Testis (tissue), 3 donors: Measurements from ENCODE around the gene ADAM12. TPM values are rescaled to one million over a fixed set of nuclear protein-coding genes. Genes with fewer than 3 reads are reported as not detected.

ENCODE experiments used
- DNase-seq: peaks from one replicate; pipeline ENCODE4 v3.0.0-alpha.2; 2019
- H3K27ac ChIP-seq, 2 donors: fragments of 200-600 bp; sonication (generic); one replicate each; pipeline ENCODE4 v1.5.1; 2019
- H3K27me3 ChIP-seq: fragments of 200-600 bp; sonication (generic); one replicate; pipeline ENCODE4 v1.5.1; 2019
- H3K36me3 ChIP-seq: fragments of 200-600 bp; sonication (generic); one replicate; pipeline ENCODE4 v1.5.1; 2017; ENCODE audit warnings: low read depth; ENCODE audit errors: missing control alignments
- H3K4me1 ChIP-seq: fragments of 200-600 bp; sonication (generic); one replicate; pipeline ENCODE4 v1.5.1; 2019
- H3K4me3 ChIP-seq, 2 donors: fragments of 200-600 bp; sonication (generic); one replicate each; pipeline ENCODE4 v1.5.1; 2017 to 2019
- H3K9me3 ChIP-seq: fragments of 200-600 bp; sonication (generic); one replicate; pipeline ENCODE4 v1.5.1; 2017
- POLR2A ChIP-seq: fragments of 450-650 bp; IDR thresholded peaks from one replicate; pipeline ENCODE4 v1.6.1; 2017; ENCODE audit warnings: antibody characterized with exemption, mild to moderate bottlenecking, moderate library complexity
- WGBS, 2 donors: methylation state at CpG; one replicate each; pipeline ENCODE4 v1.1.5; 2018; 5-methylcytosine and 5-hydroxymethylcytosine counted together
- intact Hi-C: fragments of 100-400 bp; cut with DNase I; formaldehyde crosslinking; loops from one replicate; pipeline ENCODE4 v1.15.1; 2023; ENCODE audit warnings: low total_unique reads
- polyA plus RNA-seq: library from polyadenylated mRNA; stranded (reverse); fragments of 350-450 nt; fragmentation: Illumina TruSeq; extraction: RNeasy Lipid Tissue Mini Kit (QIAGEN cat#74804); gene quantifications from one replicate; pipeline ENCODE4 v1.2.3, GENCODE V29; 2014; ENCODE audit warnings: low read depth, low replicate concordance; ENCODE audit not compliant: insufficient read depth
- total RNA-seq, 2 donors: library from RNA; depleted of rRNA; stranded (reverse); fragments of >200 nt; gene quantifications; one replicate each; pipeline ENCODE4 v1.2.3, GENCODE V29; 2016
- TF ChIP-seq, protein P1 (sequence below), 3 experiments: fragments of 450-650 bp in 2 of 3; fragments of 200-600 bp in 1 of 3; sonication (generic) in 1 of 3; IDR thresholded peaks; one replicate each; pipeline ENCODE4 v1.5.1; 2016 to 2019; ENCODE audit warnings: antibody characterized with exemption in 3 of 3, mild to moderate bottlenecking in 2 of 3, moderate library complexity in 1 of 3

Gene ADAM12
- total and polyA plus RNA-seq, 3 donors from 2014 or later: 2.8 to 9.2 (median 6.1) TPM

DNA sequence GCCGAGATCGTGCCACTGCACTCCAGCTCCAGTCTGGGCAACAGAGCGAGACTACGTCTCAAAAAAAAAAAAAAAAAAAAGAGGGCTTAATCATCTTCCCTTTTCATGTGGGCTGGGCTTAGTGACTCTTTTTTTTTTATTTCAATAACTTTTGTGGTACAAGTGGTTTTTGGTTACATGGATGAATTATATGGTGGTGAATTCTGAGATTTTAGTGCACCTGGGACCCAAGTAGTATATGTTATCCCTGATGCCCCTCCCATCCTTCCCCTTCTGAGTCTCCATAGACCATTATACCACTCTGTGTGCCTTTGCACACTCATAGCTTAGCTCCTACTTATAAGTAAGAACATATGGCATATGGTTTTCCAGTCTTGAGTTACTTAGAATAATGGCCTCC is 4.8 kb upstream of the ADAM12 start:
- intact Hi-C loops: no loop called here
- Histone ChIP-seq H3K27ac (no peak overlapping the region), H3K27me3 (no peaks in the 10 kb centered on the region), H3K4me3 (no peak overlapping the region), H3K36me3 (no peaks in the 10 kb centered on the region), H3K9me3 (no peaks in the 10 kb centered on the region), H3K4me1 (no peaks in the 10 kb centered on the region)
- no peak for DNase-seq
- WGBS, 2 donors: 91 to 94% methylated on average over 4 of the region's 4 CpGs
- no peak for TF ChIP-seq POLR2A
- TF ChIP-seq, protein P1, sequence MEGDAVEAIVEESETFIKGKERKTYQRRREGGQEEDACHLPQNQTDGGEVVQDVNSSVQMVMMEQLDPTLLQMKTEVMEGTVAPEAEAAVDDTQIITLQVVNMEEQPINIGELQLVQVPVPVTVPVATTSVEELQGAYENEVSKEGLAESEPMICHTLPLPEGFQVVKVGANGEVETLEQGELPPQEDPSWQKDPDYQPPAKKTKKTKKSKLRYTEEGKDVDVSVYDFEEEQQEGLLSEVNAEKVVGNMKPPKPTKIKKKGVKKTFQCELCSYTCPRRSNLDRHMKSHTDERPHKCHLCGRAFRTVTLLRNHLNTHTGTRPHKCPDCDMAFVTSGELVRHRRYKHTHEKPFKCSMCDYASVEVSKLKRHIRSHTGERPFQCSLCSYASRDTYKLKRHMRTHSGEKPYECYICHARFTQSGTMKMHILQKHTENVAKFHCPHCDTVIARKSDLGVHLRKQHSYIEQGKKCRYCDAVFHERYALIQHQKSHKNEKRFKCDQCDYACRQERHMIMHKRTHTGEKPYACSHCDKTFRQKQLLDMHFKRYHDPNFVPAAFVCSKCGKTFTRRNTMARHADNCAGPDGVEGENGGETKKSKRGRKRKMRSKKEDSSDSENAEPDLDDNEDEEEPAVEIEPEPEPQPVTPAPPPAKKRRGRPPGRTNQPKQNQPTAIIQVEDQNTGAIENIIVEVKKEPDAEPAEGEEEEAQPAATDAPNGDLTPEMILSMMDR (IDR thresholded peaks at IDR 0.05): no peak

DNA sequence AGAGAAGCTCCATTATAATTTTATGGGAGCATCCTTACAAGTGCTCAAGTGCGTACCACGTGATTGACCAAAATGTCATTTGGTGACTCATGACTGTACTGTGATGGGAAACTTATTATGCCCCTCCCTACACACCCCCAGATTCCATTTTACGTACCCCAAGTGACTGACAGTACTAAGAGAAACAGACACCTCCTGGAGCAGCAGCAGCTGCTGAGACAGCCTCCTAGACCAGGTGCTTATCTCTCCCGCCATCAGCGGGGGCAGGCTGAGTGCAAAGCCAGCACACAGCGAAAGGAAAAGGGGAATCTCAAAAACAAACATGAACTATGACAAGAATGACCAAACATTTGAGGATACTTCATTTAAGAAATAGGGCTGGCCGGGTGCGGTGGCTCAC is 4.2 kb upstream of the ADAM12 start:
- intact Hi-C loops: no loop called here

DNA sequence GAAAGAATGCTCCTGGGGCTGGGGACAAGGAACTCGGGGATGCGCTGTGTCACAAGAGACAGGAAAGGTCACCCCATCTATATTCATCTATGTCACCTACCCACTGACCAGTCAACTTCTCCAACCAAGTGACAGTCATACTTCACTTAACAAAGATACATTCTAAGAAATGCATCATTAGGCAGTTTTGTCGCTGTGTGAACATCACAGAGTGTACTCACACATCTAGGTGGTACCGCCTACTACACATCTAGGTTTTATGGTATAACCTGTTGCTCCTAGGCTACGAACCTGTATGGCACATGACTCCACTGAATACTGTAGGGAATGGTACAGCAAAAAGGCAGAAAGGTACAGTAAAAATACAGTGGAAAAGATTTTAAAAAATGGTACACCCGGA is 3.8 kb upstream of the ADAM12 start:
- Histone ChIP-seq H3K36me3 (no peaks in the 10 kb centered on the region), H3K4me1 (no peaks in the 10 kb centered on the region), H3K27ac (no peak overlapping the region), H3K4me3 (no peak overlapping the region), H3K27me3 (no peaks in the 10 kb centered on the region), H3K9me3 (no peaks in the 10 kb centered on the region)
- no peak for TF ChIP-seq POLR2A
- TF ChIP-seq, protein P1 (IDR thresholded peaks at IDR 0.05): no peak
- 85 to 94% methylated on average over 6 of the region's 6 CpGs for WGBS, 2 donors
- DNase-seq: no peak
- intact Hi-C loops: no loop called here

More for the DNA sequence above, 4.2 kb upstream of the ADAM12 start:
- no peaks in the 10 kb centered on the region for H3K9me3 ChIP-seq
- WGBS, 2 donors: 80 to 86% methylated on average over 8 of the region's 8 CpGs
- H3K36me3 ChIP-seq: no peaks in the 10 kb centered on the region
- H3K4me1 ChIP-seq: no peaks in the 10 kb centered on the region
- H3K4me3 ChIP-seq: no peak overlapping the region
- DNase-seq: no peak
- no peak overlapping the region for H3K27ac ChIP-seq
- H3K27me3 ChIP-seq: no peaks in the 10 kb centered on the region
- TF ChIP-seq POLR2A: no peak
- TF ChIP-seq, protein P1 (IDR thresholded peaks at IDR 0.05): no peak

DNA sequence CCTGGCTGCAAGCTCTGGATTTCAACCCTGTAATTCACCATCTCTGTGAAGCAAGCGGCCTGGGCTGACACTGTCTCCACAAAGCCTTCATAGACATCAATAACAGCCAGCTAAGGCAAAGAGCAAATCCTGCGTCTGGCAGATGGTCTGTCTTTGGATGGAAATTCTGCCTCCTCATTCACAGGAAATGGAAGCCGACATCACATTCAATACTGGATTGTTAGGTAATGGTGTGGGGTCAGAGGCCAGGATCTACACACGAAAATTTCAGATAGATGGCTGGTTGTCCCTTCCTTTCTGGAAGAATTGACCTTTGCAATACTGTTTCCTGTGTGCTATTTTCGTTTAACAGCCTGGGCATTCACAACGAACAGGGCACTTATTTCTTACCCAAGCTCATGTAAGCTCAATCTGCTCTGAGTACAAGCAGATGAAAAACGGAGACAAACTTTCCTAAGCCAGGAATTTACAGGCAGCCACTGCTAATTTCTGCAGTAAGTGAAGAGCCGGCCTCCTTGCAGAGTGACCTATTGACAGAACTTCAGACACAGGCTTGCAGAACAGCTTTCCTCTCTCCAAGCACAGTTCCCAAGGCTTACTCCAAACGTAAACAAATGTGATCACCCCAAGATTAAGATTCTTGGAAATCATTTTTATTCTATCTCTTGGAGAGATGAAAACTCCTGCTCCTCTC is 3.1 kb upstream of the ADAM12 start:
- intact Hi-C loops: no loop called here
- Histone ChIP-seq H3K9me3 (no peaks in the 10 kb centered on the region), H3K4me3 (no peak overlapping the region), H3K36me3 (no peaks in the 10 kb centered on the region), H3K27me3 (no peaks in the 10 kb centered on the region), H3K27ac (no peak overlapping the region), H3K4me1 (no peaks in the 10 kb centered on the region)
- DNase-seq: no peak
- 41 to 43% methylated on average over 9 of the region's 9 CpGs for WGBS, 2 donors
- no peak for TF ChIP-seq POLR2A
- TF ChIP-seq, protein P1 (IDR thresholded peaks at IDR 0.05): no peak

DNA sequence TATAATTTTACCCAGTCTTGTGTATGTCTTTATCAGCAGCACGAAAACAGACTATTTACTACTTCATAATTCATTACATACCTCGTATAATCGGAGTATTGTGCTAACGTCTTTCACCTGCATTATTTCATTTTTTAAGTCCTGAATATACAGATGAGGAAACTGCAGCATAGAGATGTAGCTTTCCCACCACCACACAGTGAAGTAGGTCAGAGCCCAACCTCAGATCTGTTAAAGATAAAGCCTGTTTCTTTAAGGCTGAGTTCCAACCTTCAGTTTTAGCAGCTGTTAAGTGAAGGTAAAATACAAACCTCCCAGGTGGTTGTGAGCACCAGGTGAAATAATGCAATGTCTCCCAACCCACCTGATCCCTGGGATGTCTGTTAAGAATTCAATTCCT is 2.0 kb upstream of the ADAM12 start:
- Histone ChIP-seq H3K4me1 (no peaks in the 10 kb centered on the region), H3K9me3 (no peaks in the 10 kb centered on the region), H3K36me3 (no peaks in the 10 kb centered on the region), H3K4me3 (no peak overlapping the region), H3K27ac (no peak overlapping the region), H3K27me3 (no peaks in the 10 kb centered on the region)
- TF ChIP-seq, protein P1 (IDR thresholded peaks at IDR 0.05): no peak
- TF ChIP-seq POLR2A: no peak
- intact Hi-C loops: no loop called here
- 80 to 89% methylated on average over 4 of the region's 4 CpGs for WGBS, 2 donors
- no peak for DNase-seq
